HepG2 (cell line): ENCODE data around the gene ENO2. TPM values are rescaled to one million over a fixed set of nuclear protein-coding genes. Genes with fewer than 3 reads are reported as not detected.

ENCODE experiments used
- AGO2 ChIP-seq: fragments of 200-400 bp; formaldehyde crosslinking; optimal IDR thresholded peaks from 2 replicates; pipeline ENCODE3; 2017; ENCODE audit warnings: mild to moderate bottlenecking, low read depth, low read length, moderate library complexity
- ASH2L ChIP-seq: fragments of 300-600, 200-600 bp; sonication (generic); IDR thresholded peaks from 2 replicates; pipeline ENCODE4 v1.7.0; 2017; ENCODE audit warnings: low read depth, mild to moderate bottlenecking, moderate library complexity, mixed read lengths, low read length; ENCODE audit not compliant: insufficient read length
- ELF1 ChIP-seq: sonication (generic); formaldehyde crosslinking; IDR thresholded peaks from 2 replicates; pipeline ENCODE4 v1.4.0; 2020; ENCODE audit warnings: missing genetic modification reagents
- FOXJ3 ChIP-seq: sonication (generic); formaldehyde crosslinking; IDR thresholded peaks from 2 replicates; pipeline ENCODE4 v1.4.0; 2020; ENCODE audit warnings: missing genetic modification reagents, mild to moderate bottlenecking, borderline replicate concordance
- HMGXB4 ChIP-seq, 2 experiments: sonication (generic) in 1 of 2; formaldehyde crosslinking in 1 of 2; IDR thresholded peaks; 2 replicates each; pipeline versions ENCODE4 v1.4.0 to v1.6.1; 2018 to 2020; ENCODE audit warnings: missing genetic modification reagents in 2 of 2, borderline replicate concordance in 1 of 2, low read depth in 1 of 2, mild to moderate bottlenecking in 1 of 2, missing biosample characterization in 1 of 2
- HNRNPH1 ChIP-seq: fragments of 200-400 bp; formaldehyde crosslinking; optimal IDR thresholded peaks from 2 replicates; pipeline ENCODE3; 2017; ENCODE audit warnings: mild to moderate bottlenecking, low read depth, low read length
- KLF15 ChIP-seq: sonication (generic); formaldehyde crosslinking; IDR thresholded peaks from 2 replicates; pipeline ENCODE4 v1.8.1; 2023; ENCODE audit warnings: borderline replicate concordance, mild to moderate bottlenecking, inconsistent platforms, missing genetic modification reagents, mixed read lengths
- KLF9 ChIP-seq: IDR thresholded peaks from 2 replicates; pipeline ENCODE4 v1.6.1; 2016; ENCODE audit warnings: low read depth
- PBX3 ChIP-seq: sonication (generic); formaldehyde crosslinking; IDR thresholded peaks from 2 replicates; pipeline ENCODE4 v1.8.1; 2023; ENCODE audit warnings: missing genetic modification reagents, inconsistent platforms, borderline replicate concordance
- PHF20 ChIP-seq: sonication (generic); formaldehyde crosslinking; IDR thresholded peaks from 2 replicates; pipeline ENCODE4 v1.5.0; 2020; ENCODE audit warnings: mild to moderate bottlenecking, missing genetic modification reagents
- POLR2AphosphoS5 ChIP-seq: IDR thresholded peaks from 2 replicates; pipeline ENCODE4 v1.6.1; 2012; ENCODE audit warnings: low read depth, low read length
- RFX3 ChIP-seq: IDR thresholded peaks from 2 replicates; pipeline ENCODE4 v1.6.1; 2016; ENCODE audit warnings: missing biosample characterization, missing genetic modification reagents
- SALL1 ChIP-seq: sonication (generic); formaldehyde crosslinking; IDR thresholded peaks from 2 replicates; pipeline ENCODE4 v1.8.0; 2022; ENCODE audit warnings: mild to moderate bottlenecking, missing genetic modification reagents
- TFDP2 ChIP-seq: sonication (generic); formaldehyde crosslinking; IDR thresholded peaks from 2 replicates; pipeline ENCODE4 v1.4.0; 2020; ENCODE audit warnings: missing genetic modification reagents
- THAP9 ChIP-seq: sonication (generic); formaldehyde crosslinking; IDR thresholded peaks from 2 replicates; pipeline ENCODE4; 2020; ENCODE audit warnings: missing genetic modification reagents, mild to moderate bottlenecking, borderline replicate concordance
- ZNF17 ChIP-seq: sonication (generic); formaldehyde crosslinking; IDR thresholded peaks from 2 replicates; pipeline ENCODE4 v1.5.0; 2020; ENCODE audit warnings: mild to moderate bottlenecking, missing genetic modification reagents
- ZNF264 ChIP-seq: sonication (generic); formaldehyde crosslinking; IDR thresholded peaks from 2 replicates; pipeline ENCODE4 v1.4.0; 2020; ENCODE audit warnings: missing genetic modification reagents
- ZNF292 ChIP-seq: sonication (generic); formaldehyde crosslinking; IDR thresholded peaks from 2 replicates; pipeline ENCODE4 v1.8.1; 2022; ENCODE audit warnings: mild to moderate bottlenecking, low read depth, missing genetic modification reagents, borderline replicate concordance
- ZNF674 ChIP-seq: sonication (generic); formaldehyde crosslinking; IDR thresholded peaks from 2 replicates; pipeline ENCODE4 v1.5.0; 2020; ENCODE audit warnings: low read depth, mild to moderate bottlenecking, missing genetic modification reagents
- polyA plus RNA-seq, 8 experiments: library from polyadenylated mRNA; depleted of rRNA in 3 of 8; stranded (reverse) in 7 of 8; unstranded in 1 of 8; fragments of >200 nt; fragmentation: Illumina TruSeq in 4 of 8; extraction: Trizol in 4 of 8; gene quantifications; 2 replicates each; pipeline versions ENCODE4 v1.2.1 to v1.2.3, GENCODE V29; 2011 to 2016; ENCODE audit warnings: low read depth in 4 of 8, missing spikeins in 1 of 8, mixed read lengths in 1 of 8; ENCODE audit not compliant: insufficient read depth in 1 of 8
- total RNA-seq, 5 experiments: library from RNA; depleted of rRNA; stranded (reverse); fragments of >200 nt; fragmentation: Illumina TruSeq; extraction: Trizol; gene quantifications; 2 replicates each; pipeline ENCODE4 v1.2.3, GENCODE V29; 2016; ENCODE audit warnings: low read depth in 1 of 5

The ENO2 gene
- total and polyA plus RNA-seq, 2 of the 13 experiments (the other 11 are each of a cell fraction or from before 2014, with no cell fraction given) = 19.3 to 136 TPM

GRCh38 chr12:6899837-6900519 is 14.4 kb upstream of the ENO2 start (continued):
- no peak for TF ChIP-seq THAP9
- TF ChIP-seq KLF15 (CRISPR knock-in tag) = no peak
- TF ChIP-seq HMGXB4 (CRISPR knock-in tag; IDR thresholded peaks at IDR 0.05; ENCODE audit: borderline replicate concordance in 1 of 2, low read depth in 1 of 2) = 0 out of 4 replicates have a peak, but pooled peaks of 1 of the 2 experiments have one; percentile 31
- 0 out of 2 replicates have a peak, but pooled peaks have one; percentile 10 for TF ChIP-seq SALL1 (CRISPR knock-in tag)
- peak; percentile 41; the same call in 1 of the 2 replicates for TF ChIP-seq ELF1 (CRISPR knock-in tag)
- 0 out of 2 replicates have a peak, but pooled peaks have one; percentile 26 for TF ChIP-seq FOXJ3
- TF ChIP-seq RFX3 (CRISPR knock-in tag) = peak; percentile 90
- no peak for TF ChIP-seq TFDP2 (CRISPR knock-in tag)
- TF ChIP-seq POLR2AphosphoS5 = 0 out of 2 replicates have a peak, but pooled peaks have one; percentile 21
- no peak for TF ChIP-seq ZNF17 (CRISPR knock-in tag)
- no peak for TF ChIP-seq ZNF674
- TF ChIP-seq AGO2 = no peak
- no peak for TF ChIP-seq ZNF264 (CRISPR knock-in tag)
- no peak for TF ChIP-seq HNRNPH1
- peak; percentile 48 for TF ChIP-seq ASH2L
- no peak for TF ChIP-seq ZNF292 (CRISPR knock-in tag)
- no peak for TF ChIP-seq PBX3 (CRISPR knock-in tag)
- TF ChIP-seq PHF20 (CRISPR knock-in tag) = peak; percentile 38; the same call in 1 of the 2 replicates
- no peak for TF ChIP-seq KLF9 (CRISPR knock-in tag)
